ENCODE measurements around the gene MYL7. TPM values are rescaled to one million over a fixed set of nuclear protein-coding genes. Genes with fewer than 3 reads are reported as not detected.

The MYL7 gene
- total RNA-seq, 1 donor from 2014 or later: 2,493 TPM

DNA sequence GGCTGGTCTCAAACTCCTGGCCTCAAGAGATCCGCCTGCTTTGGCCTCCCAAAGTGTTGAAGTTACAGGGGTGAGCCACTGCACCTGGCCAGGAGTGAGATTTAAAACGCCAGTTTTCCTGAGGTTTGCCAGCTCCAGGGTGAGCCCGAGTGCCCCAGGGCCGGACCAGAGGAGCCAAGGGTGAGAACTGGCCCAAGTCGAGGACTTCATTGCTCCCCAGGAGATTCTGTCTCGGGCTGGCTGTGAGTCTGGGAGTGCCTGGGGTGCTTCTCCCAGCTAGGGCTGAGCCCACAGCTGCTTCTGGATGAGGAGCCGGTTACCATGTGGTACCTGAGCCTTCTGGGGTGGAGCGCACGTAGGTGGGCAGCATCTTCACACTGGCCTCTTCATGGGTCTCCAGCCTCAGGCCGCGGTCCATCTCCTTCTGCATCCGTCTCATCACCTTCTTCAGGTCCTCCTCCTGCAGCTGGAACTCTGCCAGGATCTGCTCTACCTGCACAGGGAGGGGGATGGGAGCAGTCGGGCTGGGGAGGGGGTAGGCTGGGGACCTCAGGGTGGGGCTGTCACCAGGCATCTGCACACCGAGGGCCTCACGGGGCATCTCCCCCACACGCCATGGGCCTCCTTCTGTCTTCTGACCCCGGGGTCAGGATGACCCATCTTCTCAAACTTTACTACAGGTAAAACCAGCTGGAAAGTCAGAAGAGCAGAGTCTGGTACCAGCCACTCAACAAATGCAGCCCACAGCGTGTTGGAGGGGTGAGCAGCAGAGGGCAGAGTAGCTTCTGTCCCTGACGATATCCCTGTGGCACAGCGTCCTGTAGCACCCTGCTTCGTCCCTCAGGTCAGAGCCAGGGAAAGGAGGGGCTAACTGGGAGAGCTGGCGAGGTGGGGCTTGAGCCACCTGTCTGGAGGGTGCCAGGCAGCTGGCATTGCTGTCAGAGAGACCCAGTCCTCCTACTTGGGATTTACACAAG is 12.1 kb upstream of the MYL7 start:
- DNase-seq (ENCODE audit: low spot score): peak; percentile 56
- intact Hi-C loops (cut with DNase I): no loop called here

- intact Hi-C loops (cut with DNase I): no loop called here
- peak; percentile 62 for DNase-seq (ENCODE audit: low spot score)
Measured at GRCh38 chr7:44151956-44152355, 10.8 kb upstream of the MYL7 start.

DNA sequence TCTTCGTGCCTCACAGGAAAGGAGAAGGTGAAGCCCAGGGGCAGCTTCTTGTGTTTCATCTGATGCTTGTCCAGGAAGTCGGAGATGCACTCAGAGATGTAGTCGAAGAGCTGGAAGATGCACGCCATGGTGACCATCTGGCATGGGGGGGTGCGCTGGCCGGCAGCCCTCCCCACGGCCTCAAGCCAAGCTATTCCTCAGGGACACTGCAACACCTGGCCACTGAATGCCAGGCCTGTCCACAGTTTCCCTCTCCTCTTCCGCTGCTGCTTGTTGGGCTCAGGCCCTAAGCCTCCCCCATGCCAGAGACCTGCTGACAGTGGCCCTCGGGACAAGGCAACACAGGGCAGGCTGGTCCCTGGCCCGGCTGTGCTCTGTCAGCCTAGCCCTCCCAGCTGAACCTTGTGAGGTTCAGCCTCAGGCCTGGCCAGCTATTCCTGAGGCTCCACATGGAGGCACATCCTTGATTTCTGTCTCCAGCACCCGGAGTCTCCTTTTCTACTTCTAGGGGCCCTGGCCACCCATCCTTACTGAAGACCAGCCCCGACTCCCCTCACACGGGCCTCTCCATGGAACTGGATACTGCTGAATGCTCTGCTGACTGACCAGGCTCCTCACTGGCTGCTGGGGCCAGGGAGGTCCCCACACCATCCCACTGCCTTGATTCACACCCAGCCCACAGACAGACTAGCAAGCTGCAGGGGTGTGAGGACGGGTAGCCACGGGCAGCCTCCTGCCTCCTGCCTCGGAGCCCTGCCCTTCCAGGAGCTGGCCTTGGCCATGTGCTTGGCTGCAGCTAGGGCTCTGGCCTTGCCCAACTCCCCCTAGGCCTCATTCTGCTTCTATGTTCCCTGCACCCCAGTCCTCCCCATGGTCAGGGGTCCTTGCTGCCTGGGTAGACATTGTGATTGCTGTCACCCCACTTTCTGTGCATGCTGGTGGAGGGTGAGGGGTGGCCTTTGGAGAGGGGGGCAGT is 10.1 kb upstream of the MYL7 start:
- DNase-seq (ENCODE audit: low spot score): peak; percentile 72
- intact Hi-C loops (cut with DNase I): no loop called here

GRCh38 chr7:44150466-44150832 is 9.3 kb upstream of the MYL7 start:
- peak; percentile 20 for DNase-seq (ENCODE audit: low spot score)
- intact Hi-C loops (cut with DNase I): no loop called here

DNA sequence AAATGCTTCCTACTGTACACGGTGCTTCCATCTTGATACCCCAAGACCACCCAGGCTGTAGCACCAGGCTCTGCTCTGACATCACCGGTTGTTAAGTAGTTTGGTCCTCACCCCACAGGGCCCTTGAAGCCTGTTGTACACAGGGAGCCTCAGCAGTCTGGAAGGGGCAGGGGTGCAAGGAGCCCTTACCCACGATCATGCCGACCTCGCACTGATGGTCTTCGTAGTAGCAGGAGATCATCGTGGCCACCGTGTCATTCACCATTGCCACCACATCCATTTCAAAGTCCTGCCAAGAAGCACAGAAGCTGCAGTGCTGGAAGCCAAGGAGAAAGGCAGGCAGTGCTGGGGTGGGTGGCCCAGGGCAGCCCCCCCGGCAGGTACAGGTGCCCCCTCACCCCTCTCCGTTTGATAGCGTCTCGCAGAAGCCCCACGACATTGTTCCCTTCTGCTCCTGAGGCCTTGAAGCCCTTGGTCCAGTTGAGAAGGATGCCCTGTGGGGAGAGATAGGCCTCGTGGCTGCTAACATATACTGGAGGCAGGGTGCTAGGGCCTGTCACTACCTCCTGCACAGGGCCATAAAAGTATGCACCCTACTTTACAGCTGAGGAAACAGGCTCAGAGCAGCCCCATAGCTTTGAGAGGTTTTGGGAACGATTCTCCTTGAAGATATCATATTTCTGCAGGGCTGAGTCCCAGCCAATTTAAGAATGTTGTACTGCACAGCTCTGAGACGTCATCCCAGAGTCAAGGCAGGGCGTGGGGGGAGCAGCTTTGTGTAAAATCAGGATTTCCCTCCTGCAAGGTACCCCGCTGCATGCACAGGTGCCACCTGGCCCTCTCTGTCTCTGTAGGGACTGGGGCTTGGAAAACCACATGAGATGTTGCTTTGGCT is 8.7 kb upstream of the MYL7 start:
- intact Hi-C loops (cut with DNase I): no loop called here
- peak; percentile 60 for DNase-seq (ENCODE audit: low spot score)

- intact Hi-C loops (cut with DNase I): no loop called here
- DNase-seq (ENCODE audit: low spot score): peak; percentile 63
Measured at GRCh38 chr7:44148961-44149536, 7.9 kb upstream of the MYL7 start.

DNA sequence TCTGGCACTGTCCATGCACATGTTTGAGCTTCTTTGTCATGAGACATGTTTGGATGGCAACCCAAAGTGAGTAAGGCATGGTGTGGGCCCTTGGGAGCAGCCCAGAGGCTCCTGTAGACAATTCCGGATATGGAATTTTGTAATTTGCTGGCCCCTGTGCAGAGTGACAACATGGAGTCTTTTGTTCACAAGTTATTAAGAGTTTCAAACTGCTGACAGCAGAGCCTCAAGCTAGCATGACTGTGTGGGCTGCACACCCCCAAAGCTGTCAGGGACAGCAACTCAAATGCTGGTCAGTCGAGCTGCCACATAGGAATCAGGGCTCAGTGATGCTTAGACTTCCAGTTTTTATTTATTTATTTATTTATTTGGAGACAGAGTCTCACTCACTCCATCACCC is 7.0 kb upstream of the MYL7 start:
- intact Hi-C loops (cut with DNase I): no loop called here
- DNase-seq (ENCODE audit: low spot score): no peak

GRCh38 chr7:44147026-44147991 is 6.2 kb upstream of the MYL7 start:
- intact Hi-C loops (cut with DNase I): no loop called here
- DNase-seq (ENCODE audit: low spot score): peak; percentile 74

DNA sequence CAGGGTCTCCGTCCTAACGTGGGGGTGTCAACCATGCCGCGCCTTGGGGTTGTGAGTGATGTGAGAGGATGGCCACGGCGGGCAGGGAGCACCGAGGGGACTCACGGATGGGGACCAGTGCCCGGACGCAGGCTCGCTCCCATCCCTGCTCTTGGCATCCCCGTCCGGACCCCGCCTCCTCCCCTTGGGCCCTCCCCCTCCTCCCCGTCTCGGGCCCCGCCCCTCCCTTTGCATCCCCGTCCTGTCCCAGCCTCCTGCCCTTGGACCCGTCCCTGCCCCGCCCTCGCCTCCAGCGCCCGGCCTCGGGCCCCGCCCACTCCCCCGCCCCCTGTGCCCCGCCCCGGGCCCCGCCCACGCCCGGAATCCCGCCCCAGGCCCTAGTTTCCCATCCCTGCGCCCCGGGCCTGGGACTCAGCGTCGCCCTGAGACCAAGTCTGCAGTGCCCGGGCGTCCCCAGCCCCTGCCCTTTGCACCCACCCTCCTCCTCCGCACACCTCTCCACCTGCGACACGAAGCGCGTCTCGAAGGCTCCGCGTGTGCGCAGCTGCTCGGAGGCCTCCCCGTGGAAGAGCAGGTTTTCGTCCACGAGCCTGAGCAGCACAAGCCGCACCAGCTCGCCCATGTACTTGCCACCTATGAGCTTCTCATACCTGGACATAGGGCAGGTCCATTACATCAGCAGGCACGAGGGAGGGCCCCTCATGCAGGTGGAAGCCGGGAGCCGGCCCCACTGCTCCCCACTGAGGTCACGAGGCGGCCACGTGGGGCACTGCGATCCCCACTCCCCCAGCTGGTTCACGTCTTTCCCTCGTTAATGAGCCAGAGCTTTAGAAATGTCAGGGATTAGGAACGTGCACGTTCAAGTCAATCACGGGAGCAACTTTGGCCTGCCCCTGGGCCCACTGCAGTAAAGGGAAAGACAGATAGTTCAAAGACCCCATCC is 5.1 kb upstream of the MYL7 start:
- intact Hi-C loops (cut with DNase I): no loop called here
- peak; percentile 92 for DNase-seq (ENCODE audit: low spot score)

DNA sequence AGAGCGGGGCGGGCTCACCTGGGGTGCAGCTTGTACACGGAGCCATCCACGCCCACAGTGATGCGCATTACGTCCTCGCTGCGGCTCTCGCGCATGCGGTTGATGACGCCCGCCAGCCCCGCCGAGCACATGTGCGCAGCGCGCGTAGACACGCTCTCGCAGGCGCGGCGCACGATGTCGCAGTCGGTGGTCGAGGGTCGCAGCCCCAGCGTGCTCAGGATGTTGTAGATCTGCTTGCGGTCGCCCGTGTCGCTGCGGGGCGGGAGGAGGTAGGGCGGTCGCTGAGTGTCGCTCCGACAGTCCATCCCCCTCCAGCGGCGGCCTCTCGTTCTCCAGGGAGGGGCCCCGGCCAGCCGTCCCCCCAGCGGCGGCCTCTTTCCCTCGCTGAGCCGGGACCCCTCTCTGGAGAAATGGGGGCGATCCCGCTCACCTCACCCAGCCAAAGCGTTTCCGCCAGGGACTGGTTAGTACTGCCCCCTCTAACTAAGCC is 4.4 kb upstream of the MYL7 start:
- peak; percentile 74 for DNase-seq (ENCODE audit: low spot score)
- intact Hi-C loops (cut with DNase I): no loop called here

- intact Hi-C loops (cut with DNase I): no loop called here
Measured at GRCh38 chr7:44144968-44145478, 3.9 kb upstream of the MYL7 start.

DNA sequence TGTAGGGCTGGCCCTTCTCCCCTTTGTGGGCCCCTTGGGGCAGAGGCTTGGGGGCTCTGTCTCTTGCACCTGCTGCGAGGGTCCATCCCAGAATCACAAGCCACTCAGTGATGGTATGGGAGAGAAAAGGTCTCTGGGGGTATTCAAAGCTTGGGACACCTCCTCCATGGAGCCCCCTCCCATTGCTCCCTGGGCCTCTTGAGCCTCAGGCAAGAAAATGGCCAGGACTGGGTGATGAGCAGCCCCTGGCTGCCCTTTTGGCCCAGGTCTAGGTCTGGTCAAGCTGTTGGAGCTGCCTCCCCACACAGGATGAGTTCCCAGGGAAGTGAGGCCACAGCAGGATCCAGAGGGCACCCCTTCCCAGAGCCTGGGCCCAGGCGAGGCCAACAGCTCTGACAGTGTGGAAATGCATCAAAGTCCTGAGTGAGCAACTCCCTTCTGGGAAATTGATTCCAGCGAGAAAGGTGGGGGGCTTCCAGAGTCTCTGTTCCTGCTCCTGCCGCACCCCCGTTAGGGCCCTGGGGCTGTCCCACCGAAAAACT is 3.4 kb upstream of the MYL7 start:
- intact Hi-C loops (cut with DNase I): no loop called here
- peak; percentile 20 for DNase-seq (ENCODE audit: low spot score)

More at GRCh38 chr7:44144968-44145478, 3.9 kb upstream of the MYL7 start:
- DNase-seq (ENCODE audit: low spot score): peak; percentile 63

GRCh38 chr7:44143646-44144250 is 2.6 kb upstream of the MYL7 start:
- DNase-seq (ENCODE audit: low spot score): peak; percentile 49

DNA sequence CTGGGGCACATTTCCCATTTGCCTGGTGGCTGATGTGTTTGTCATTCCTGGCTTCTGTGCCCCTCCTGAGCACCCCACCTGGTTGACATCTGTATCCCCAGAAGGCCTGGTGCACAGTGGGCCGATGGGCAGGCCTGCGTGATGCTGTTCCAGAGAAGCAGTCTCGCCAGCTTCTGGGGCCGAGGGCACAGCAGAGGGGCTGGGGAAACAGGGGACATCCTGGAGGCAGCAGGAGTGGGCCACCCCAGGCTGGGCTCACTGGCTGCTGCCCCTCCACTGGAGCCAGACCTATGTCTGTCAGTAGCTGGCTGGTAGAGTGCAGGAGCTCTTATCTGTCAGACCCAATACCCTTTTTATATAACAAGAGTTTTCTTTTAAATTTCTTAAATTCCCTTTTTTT is 896 bp upstream of the MYL7 start:
- no peak for DNase-seq (ENCODE audit: low spot score)
- intact Hi-C loops (cut with DNase I): no loop called here

More at GRCh38 chr7:44143646-44144250, 2.6 kb upstream of the MYL7 start:
- intact Hi-C loops (cut with DNase I): no loop called here

DNA sequence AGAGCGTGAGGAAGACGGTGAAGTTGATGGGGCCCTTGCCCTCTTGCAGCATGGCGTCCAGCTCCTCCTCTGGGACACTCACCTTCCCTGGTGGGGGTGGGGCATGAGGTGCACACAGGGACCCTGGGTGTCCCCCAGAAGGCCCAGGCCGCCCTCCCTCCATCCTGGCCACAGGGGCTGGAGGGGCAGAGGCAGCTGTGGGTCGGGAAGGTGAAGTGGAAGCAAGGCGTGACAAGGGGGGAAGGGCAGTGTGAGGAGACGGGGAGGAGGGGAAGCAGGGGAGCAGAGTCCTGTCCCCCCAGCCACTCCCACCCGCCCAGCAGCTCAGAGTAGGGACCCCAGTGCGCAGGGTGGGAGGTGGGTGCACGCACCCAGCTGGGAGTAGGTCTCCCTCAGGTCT is 791 bp downstream of the MYL7 start:
- intact Hi-C loops (cut with DNase I): no loop called here

More for the DNA sequence above, 791 bp downstream of the MYL7 start:
- no peak for DNase-seq (ENCODE audit: low spot score)

Data from cardiac septum (tissue), 1 donor.